Activated CD8-positive, alpha-beta T cell treated with anti-CD3 and anti-CD28 coated beads, Interleukin-2, amount 10 ng/mL, durations not matched to agents 7 days and 5 days (primary cell): Measurements from ENCODE around the gene CD44. TPM values are rescaled to one million over a fixed set of nuclear protein-coding genes. Genes with fewer than 3 reads are reported as not detected.

Source experiments
- ATAC-seq: fragments of 150-1000 bp; cut with Tn5 transposase; one replicate; pipeline ENCODE4 v1.10.0; 2021; ENCODE audit warnings: moderate library complexity
- CTCF ChIA-PET: fragments of 350-600 bp; sonication (Branson Sonifier 250); formaldehyde crosslinking; loops from one replicate; lab custom pipeline; 2021; ENCODE audit warnings: antibody characterized with exemption; lab: Charles Lee
- POLR2A ChIA-PET: fragments of 350-600 bp; sonication (Branson Sonifier 250); formaldehyde crosslinking; loops from one replicate; lab custom pipeline; 2021; ENCODE audit warnings: antibody characterized with exemption; lab: Charles Lee
- DNase-seq: peaks from one replicate; pipeline ENCODE4 v3.0.0-alpha.2; 2020
- H3K27ac Mint-ChIP-seq: one replicate; pipeline ENCODE4 v1.8.0; 2021; ENCODE audit warnings: mild to moderate bottlenecking, mixed read lengths
- H3K27me3 Mint-ChIP-seq: one replicate; pipeline ENCODE4 v1.8.0; 2021; ENCODE audit warnings: low read depth, mixed read lengths
- H3K36me3 Mint-ChIP-seq: one replicate; pipeline ENCODE4 v1.8.0; 2021; ENCODE audit warnings: low read depth, mixed read lengths
- H3K4me1 Mint-ChIP-seq: one replicate; pipeline ENCODE4 v1.8.0; 2021; ENCODE audit warnings: low read depth, mixed read lengths
- H3K4me3 Mint-ChIP-seq: one replicate; pipeline ENCODE4 v1.8.0; 2021; ENCODE audit warnings: mild to moderate bottlenecking, mixed read lengths
- H3K9me3 Mint-ChIP-seq: one replicate; pipeline ENCODE4 v1.8.0; 2022; ENCODE audit warnings: mixed read lengths; ENCODE audit not compliant: insufficient read depth
- total RNA-seq, 2 experiments: library from RNA; stranded (reverse); gene quantifications; one replicate each; pipeline ENCODE4 v1.2.3, GENCODE V29; 2021

The CD44 gene
- total RNA-seq, 2 experiments from 2014 or later = 398 to 399 TPM

DNA sequence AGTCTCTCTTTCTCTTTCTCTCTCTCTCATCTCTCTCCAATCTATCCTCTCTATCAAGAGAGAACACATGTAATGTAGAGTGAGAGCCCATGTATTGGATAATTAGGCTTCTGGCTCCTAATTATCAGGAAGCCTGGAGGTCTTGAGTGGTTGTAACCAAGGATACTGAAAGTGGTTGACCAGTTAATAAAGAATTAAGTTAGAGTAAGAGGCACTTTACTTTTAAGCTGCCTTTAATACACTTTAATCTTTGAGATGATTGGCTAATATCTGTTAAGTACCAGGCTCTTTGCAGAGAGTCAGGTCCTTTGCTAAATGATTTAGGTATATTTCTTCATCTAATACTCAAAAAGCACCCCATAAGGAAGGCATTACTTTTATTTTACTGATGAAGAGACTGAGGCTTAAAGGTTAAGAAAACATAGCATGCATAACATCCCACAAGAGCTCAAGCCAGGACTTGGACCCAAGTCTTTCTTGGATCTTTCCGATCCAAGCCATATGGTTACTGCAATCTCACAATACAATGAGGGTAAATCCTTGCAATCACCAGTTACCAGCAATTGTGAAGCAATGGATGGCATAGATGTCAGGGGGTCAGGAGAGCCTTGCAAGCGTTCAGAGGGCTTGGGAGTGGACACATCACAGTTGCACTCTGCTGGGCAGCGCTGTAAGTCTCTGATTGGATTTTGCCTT lies 22.1 kb downstream of the CD44 start:
- no peaks in the 10 kb centered on the region for H3K27me3 Mint-ChIP-seq
- DNase-seq (no peak), ATAC-seq (no peak)
- peak overlapping the region; percentile 58 for H3K27ac Mint-ChIP-seq
- H3K4me1 Mint-ChIP-seq = peaks cover 99% of the 10 kb centered on the region
- peaks cover 84% of the 10 kb centered on the region for H3K36me3 Mint-ChIP-seq
- no peak overlapping the region for H3K4me3 Mint-ChIP-seq
- ChIA-PET CTCF (interaction anchor here (2.1 to 13.5 kb wide), 4 partner anchors 10 to 162 kb away, joined by 8 to 218 read pairs (median 48); partner anchors contain the start of gene CD44), POLR2A (interaction anchor here (2.3 kb wide), 1 partner anchor 21 kb away, joined by 6 read pairs; no protein-coding TSS in a partner anchor)
- no peaks in the 10 kb centered on the region for H3K9me3 Mint-ChIP-seq

DNA sequence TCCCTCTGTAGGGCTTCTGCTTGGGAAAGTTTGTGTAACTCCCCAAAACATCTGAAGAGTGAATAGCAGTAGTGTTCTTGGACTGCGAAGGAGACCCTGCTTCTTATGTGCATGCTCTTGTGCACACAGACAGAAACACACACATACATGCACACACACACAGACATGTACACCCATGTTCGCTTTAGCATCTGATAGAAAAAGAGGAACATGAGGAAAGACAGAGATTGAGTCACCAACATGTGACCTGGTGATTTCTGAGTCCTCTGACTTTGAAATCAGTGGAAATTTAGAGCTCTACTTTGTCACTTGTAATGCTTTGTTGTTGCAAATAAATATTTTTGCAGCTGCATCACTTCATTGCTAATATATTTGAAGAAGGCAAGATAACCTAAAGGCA lies 23.8 kb downstream of the CD44 start:
- Mint-ChIP-seq H3K36me3 (peaks cover 82% of the 10 kb centered on the region), H3K9me3 (no peaks in the 10 kb centered on the region), H3K4me3 (no peak overlapping the region), H3K4me1 (peaks cover 100% of the 10 kb centered on the region), H3K27ac (peak overlapping the region; percentile 99), H3K27me3 (no peaks in the 10 kb centered on the region)
- ChIA-PET POLR2A (interaction anchor here (0.9 to 5.7 kb wide), 10 partner anchors 9 to 115 kb away, joined by 3 to 61 read pairs (median 4); partner anchors contain the start of gene CD44), CTCF (interaction anchor here (0.6 to 13.5 kb wide), 22 partner anchors 8 to 247 kb away, joined by 3 to 218 read pairs (median 9); partner anchors contain the start of gene CD44)
- ATAC-seq = no peak
- DNase-seq = peak; percentile 18

DNA sequence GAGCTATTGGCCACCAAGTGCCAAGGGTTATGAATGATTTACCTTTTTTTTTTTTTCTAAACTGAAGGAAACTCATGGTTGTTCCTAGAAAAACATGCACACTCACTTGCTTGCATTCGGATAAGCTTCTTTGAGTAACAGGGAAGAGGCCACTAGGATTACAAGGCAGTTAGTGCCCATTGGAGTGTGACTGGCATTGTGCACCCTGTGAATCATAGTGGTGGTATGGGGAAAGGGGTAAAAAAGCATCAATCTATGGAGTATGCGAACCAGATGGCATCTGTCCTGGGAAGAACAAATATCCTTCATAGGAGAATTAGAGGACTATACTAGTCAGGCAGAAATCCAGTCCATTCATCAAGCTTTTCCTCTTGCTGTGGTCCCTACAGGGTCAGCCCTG lies 24.2 kb downstream of the CD44 start:
- Mint-ChIP-seq H3K27me3 (no peaks in the 10 kb centered on the region), H3K36me3 (peaks cover 80% of the 10 kb centered on the region), H3K9me3 (no peaks in the 10 kb centered on the region), H3K4me1 (peaks cover 99% of the 10 kb centered on the region), H3K4me3 (no peak overlapping the region), H3K27ac (peak overlapping the region; percentile 99)
- ATAC-seq = no peak
- DNase-seq = peak; percentile 14
- ChIA-PET CTCF (interaction anchor here (0.6 to 13.5 kb wide), 27 partner anchors 8 to 248 kb away, joined by 3 to 218 read pairs (median 5); partner anchors contain the start of gene CD44), POLR2A (interaction anchor here (0.9 to 5.7 kb wide), 9 partner anchors 9 to 116 kb away, joined by 3 to 61 read pairs (median 5); partner anchors contain the start of gene CD44)

DNA sequence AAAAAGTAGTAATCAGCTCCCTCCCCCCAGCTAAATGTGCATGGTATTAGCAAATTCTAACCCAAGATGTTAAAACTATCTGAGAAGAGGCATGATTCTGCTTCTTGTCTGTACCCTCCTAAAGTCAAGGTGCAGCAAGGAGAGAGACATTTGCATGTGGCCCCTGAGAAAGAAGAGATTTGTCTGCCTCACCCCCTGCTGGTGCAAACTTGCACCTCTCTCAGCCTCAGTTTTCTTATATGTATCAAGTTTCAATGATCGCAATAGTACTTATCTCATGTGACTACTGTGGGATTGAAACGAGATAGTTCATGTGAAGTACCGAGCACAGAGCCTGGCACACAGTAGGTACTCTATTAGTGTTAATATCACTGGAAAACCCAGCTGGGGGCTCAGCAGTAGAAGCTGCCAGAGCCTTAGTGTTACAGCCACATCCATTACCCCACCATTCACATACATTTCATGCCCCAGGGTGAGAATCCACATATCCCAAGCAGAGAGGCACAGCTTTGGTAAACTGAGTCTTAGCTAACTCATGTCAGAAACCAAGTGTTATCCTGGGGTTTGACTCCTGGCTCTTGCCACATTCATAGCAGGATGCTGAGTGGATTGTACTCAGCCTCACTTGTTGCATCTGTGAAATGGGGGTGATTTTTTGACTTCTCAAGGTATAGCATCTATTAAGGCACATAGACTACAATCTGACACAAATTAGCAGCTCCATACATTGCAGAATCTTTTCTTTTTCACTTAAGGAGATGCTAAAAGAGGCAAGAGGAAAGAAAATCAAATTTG lies 24.9 kb downstream of the CD44 start:
- DNase-seq (peak; percentile 66), ATAC-seq (no peak)
- CTCF ChIA-PET = interaction anchor here (0.6 to 13.5 kb wide), 24 partner anchors 9 to 248 kb away, joined by 3 to 218 read pairs (median 6); partner anchors contain the start of gene CD44
- Mint-ChIP-seq H3K9me3 (no peaks in the 10 kb centered on the region), H3K36me3 (peaks cover 84% of the 10 kb centered on the region), H3K27ac (peak overlapping the region; percentile 99), H3K4me3 (peak overlapping the region; percentile 39), H3K27me3 (no peaks in the 10 kb centered on the region), H3K4me1 (peaks cover 99% of the 10 kb centered on the region)
- POLR2A ChIA-PET = interaction anchor here (0.6 to 5.7 kb wide), 11 partner anchors 8 to 98 kb away, joined by 3 to 61 read pairs (median 8); partner anchors contain the start of gene CD44

DNA sequence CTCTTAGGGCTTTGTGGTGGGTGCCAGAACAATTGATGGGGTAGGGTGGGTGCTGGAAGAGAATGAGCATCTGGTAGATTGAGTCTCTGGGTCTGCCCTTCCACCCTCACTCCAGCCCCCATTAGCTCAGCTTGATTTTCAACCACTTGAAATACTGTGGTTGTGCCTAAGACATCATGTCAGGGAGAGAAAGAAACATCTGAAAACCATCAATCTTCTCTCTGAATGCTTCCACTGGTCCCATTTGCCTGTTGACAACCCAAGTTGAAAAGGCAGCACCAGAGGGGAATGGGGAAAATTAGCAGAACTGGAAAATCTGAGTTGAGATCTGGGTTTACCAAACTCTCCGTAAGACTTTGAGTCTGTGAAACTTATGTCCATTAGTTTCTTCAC lies 26.1 kb downstream of the CD44 start:
- ChIA-PET CTCF (interaction anchor here (0.8 to 13.5 kb wide), 16 partner anchors 8 to 249 kb away, joined by 3 to 218 read pairs (median 5); partner anchors contain the start of genes APIP and CD44), POLR2A (interaction anchor here (0.6 to 5.7 kb wide), 13 partner anchors 9 to 124 kb away, joined by 3 to 61 read pairs (median 7); partner anchors contain the start of gene CD44)
- H3K36me3 Mint-ChIP-seq = peaks cover 84% of the 10 kb centered on the region
- H3K4me1 Mint-ChIP-seq = peaks cover 99% of the 10 kb centered on the region
- no peaks in the 10 kb centered on the region for H3K9me3 Mint-ChIP-seq
- H3K27ac Mint-ChIP-seq = peak overlapping the region; percentile 99
- peak overlapping the region; percentile 68 for H3K4me3 Mint-ChIP-seq
- no peak for DNase-seq
- no peak for ATAC-seq
- H3K27me3 Mint-ChIP-seq = no peaks in the 10 kb centered on the region

DNA sequence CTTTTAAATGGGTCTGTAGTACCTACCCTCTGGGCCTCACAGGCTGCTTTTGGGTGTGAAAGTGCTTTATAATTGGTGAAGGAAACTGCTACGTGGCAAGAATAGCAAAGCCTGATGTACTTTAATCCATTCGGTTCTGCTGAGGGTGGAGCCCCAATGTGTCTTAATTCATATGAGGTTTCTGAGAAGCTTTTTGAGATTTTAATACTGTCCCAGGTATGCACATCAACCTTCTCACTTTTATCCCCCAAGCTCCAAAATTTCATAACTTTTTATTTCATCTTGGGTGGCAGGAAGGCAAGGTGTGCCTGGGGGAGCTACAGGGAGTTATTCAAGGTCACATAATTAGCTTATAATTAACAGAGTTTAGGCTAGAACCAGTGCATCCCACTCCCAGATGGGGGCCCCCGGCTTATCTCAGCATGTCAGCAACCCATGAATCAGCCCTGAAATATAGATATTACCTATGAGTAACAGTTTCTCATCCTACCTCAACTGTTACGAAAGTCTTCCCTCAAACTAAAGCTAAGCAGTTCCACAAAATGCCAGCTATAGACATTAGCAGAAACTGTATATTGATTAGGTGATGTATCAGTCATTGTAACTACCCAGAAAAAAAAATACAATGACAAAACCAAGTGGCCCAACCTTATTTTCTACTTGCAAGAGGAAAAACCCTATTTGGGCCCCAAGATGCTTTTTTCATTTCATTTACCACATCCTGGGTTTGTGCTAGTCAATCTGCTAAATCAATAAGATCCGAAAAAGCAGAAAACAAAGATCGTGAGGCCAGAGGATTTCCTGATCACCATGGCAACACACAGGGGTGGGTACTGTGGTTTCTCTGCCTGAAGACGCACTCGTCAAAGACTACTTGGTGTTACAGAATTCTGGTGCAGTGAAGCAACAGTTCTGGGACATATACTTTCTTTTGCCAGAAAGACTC lies 26.7 kb downstream of the CD44 start:
- peaks cover 99% of the 10 kb centered on the region for H3K4me1 Mint-ChIP-seq
- POLR2A ChIA-PET = interaction anchor here (0.6 to 5.7 kb wide), 18 partner anchors 9 to 152 kb away, joined by 3 to 61 read pairs (median 5); partner anchors contain the start of gene CD44
- peak overlapping the region; percentile 68 for H3K4me3 Mint-ChIP-seq
- peak; percentile 68 for ATAC-seq
- peak; percentile 97 for DNase-seq
- H3K36me3 Mint-ChIP-seq = peaks cover 81% of the 10 kb centered on the region
- CTCF ChIA-PET = interaction anchor here (0.7 to 13.5 kb wide), 23 partner anchors 8 to 250 kb away, joined by 3 to 218 read pairs (median 5); partner anchors contain the start of genes APIP and CD44
- no peaks in the 10 kb centered on the region for H3K27me3 Mint-ChIP-seq
- no peaks in the 10 kb centered on the region for H3K9me3 Mint-ChIP-seq
- H3K27ac Mint-ChIP-seq = peak overlapping the region; percentile 99

DNA sequence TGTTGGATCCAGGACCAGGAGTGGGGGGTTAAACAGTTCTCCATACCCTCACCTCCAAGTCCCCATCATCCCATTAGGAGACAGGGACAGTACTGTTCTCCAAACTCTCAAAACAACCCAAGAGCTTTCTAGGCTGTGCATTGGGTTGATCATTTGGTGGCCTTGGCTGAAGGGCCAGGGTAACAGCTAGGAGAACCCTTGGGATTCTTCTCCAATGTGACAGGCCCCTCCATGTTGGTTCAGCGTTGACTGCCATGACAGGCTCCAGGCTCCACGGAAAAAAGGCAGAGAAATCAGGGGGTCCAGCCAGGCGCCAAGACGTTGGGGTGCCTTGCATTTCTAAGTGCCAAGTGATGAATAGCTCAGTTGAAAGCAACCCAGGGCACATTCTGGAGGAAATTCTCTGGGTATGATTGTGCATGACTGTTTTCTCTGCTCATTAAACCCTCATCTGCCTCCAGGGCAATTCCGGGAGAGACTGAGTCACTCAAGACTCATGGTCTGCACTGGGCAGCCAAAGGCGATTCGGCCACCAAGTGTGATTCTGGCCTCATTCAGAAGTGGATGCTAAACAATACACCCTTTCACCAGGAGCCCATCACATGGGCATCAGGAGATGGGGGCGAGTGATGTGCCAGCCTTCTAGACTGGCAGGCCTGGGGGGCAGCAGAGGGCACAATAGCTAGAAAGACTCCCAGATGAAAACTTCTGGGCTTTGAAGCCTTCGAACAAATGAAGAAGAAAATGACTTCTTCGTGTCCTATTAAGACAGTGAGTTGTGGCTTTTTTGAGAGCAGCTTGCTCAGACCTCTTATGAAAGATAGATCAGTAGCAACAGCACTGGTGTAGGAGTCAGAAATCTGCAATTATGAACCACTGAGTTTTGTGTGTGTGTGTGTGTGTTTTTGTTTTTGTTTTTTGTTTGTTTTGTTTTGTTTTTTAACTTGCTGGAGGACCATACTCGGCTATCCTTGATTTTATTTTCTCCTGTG lies 27.7 kb downstream of the CD44 start:
- Mint-ChIP-seq H3K4me3 (peak overlapping the region; percentile 68), H3K36me3 (peaks cover 81% of the 10 kb centered on the region), H3K4me1 (peaks cover 99% of the 10 kb centered on the region), H3K27me3 (no peaks in the 10 kb centered on the region), H3K9me3 (no peaks in the 10 kb centered on the region), H3K27ac (peak overlapping the region; percentile 99)
- DNase-seq (peak; percentile 37), ATAC-seq (peak; percentile 3)
- POLR2A ChIA-PET = interaction anchor here (0.9 to 5.7 kb wide), 16 partner anchors 8 to 153 kb away, joined by 3 to 61 read pairs (median 6); partner anchors contain the start of gene CD44
- CTCF ChIA-PET = interaction anchor here (0.7 to 13.5 kb wide), 22 partner anchors 11 to 251 kb away, joined by 3 to 218 read pairs (median 5); partner anchors contain the start of genes APIP and CD44

DNA sequence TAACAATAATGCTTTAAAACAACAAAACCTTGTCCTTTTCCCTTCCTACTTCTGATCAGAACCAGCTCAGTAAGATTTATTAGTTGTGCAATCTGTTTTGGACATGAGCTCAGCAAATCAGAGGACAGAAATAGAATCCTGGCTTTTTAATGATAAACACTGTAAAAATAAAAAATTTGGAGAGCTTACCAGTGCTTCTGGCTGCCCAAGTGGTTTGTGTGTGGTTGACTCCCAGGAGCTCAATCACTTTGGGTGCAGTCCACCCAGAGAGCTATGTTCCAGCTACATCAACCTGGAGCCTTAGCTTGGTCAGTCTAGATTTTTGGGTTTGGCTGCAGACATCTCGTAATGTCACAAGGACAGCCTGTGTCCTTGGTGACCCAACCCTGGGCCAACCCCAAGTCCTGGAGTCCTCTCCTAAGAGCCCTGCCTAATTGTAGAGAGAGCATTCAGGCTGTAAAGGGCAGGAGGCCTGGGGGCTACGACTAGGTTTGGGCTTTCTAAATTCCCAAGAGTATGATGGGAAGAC lies 28.5 kb downstream of the CD44 start:
- ATAC-seq = no peak
- Mint-ChIP-seq H3K4me3 (peak overlapping the region; percentile 68), H3K4me1 (peaks cover 99% of the 10 kb centered on the region), H3K27me3 (no peaks in the 10 kb centered on the region), H3K27ac (peak overlapping the region; percentile 99), H3K9me3 (no peaks in the 10 kb centered on the region), H3K36me3 (peaks cover 81% of the 10 kb centered on the region)
- CTCF ChIA-PET = interaction anchor here (1.0 to 13.5 kb wide), 15 partner anchors 11 to 160 kb away, joined by 3 to 218 read pairs (median 6); partner anchors contain the start of gene CD44
- no peak for DNase-seq
- POLR2A ChIA-PET = interaction anchor here (1.0 to 5.7 kb wide), 11 partner anchors 11 to 126 kb away, joined by 3 to 61 read pairs (median 6); partner anchors contain the start of gene CD44

DNA sequence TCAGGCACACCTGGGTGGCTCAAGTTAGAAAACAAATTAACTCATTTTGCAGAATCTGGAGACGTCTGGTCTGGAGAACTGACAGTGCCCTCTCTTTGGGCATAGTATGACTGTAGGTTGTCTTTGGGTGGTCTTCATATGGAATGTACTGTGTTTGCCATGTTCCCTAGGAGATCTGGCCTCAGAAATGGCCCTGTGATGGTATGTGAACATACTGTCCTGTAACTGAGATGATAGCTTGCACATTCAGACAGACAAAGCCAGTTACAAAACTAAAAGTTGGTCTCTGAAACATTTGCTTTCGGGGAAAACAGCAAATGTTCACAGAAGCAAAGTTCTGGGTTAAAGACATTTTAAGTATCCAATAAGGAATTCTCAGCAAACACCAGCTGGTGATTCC lies 29.7 kb downstream of the CD44 start:
- H3K9me3 Mint-ChIP-seq = no peaks in the 10 kb centered on the region
- ATAC-seq (no peak), DNase-seq (peak; percentile 19)
- H3K36me3 Mint-ChIP-seq = peaks cover 77% of the 10 kb centered on the region
- no peak overlapping the region for H3K4me3 Mint-ChIP-seq
- peaks cover 99% of the 10 kb centered on the region for H3K4me1 Mint-ChIP-seq
- ChIA-PET CTCF (interaction anchor here (1.4 to 13.5 kb wide), 5 partner anchors 10 to 137 kb away, joined by 4 to 218 read pairs (median 48); partner anchors contain the start of gene CD44), POLR2A (interaction anchor here (1.4 to 5.7 kb wide), 4 partner anchors 10 to 28 kb away, joined by 3 to 61 read pairs (median 26); partner anchors contain the start of gene CD44)
- peak overlapping the region; percentile 66 for H3K27ac Mint-ChIP-seq
- H3K27me3 Mint-ChIP-seq = no peaks in the 10 kb centered on the region
